Keratinocyte (primary cell): Measurements from ENCODE around the gene MRPL28.

Source experiments
- EZH2 ChIP-seq: IDR thresholded peaks from one replicate; pipeline ENCODE4 v1.6.1; 2012; ENCODE audit warnings: inconsistent platforms, mild to moderate bottlenecking, low read length, moderate library complexity
- TF ChIP-seq, protein P1 (sequence below), 3 experiments: IDR thresholded peaks in 1 of 3; conservative IDR thresholded peaks in 1 of 3; optimal IDR thresholded peaks in 1 of 3; 2 replicates in 2 of 3; 3 replicates in 1 of 3; pipeline versions ENCODE3 to v1.5.1; 2011; ENCODE audit warnings: low read length in 3 of 3, mild to moderate bottlenecking in 3 of 3, moderate library complexity in 2 of 3, control low read depth in 1 of 3, inconsistent platforms in 1 of 3; ENCODE audit not compliant: insufficient read depth in 2 of 3; ENCODE audit errors: extremely low read depth in 1 of 3

DNA sequence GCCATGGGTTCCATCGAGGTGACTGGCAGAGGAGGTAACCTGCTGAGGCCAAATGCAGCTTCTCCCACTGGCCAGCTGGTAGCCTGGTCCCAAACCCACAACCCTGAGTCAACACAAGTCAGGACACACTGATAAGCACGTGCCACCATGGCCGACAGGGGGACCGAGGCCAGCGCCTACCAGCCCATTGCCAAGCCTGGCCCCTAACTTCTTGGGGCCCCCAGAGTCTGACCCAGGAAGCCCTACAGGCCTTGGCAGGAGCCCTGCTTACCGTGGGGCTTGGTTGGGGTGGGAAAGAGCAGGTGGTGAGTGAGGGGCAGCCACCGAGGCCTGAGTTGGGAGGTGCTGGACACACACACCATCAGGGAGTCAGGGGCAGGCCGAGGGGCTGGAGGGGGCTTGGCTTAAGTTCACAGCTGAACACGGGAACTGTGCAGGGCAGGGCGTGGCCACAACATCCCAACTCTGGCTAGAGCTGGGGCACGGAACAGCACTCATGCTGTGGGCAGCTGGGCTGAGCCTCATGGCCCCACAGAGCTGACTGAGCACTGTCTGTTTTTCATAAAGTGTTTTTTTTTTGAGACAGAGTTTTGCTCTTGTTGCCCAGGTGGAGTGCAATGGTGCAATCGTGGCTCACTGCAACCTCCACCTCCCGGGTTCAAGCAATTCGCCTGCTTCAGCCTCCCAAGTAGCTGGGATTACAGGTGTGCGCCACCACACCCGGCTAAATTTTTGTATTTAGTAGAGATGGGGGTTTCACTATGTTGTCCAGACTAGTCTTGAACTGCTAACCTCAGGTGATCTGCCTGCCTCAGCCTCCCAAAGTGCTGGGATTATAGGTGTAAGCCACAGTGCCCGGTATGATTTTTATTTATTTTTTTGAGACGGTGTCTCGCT is 5.5 kb downstream of the MRPL28 start:
- TF ChIP-seq EZH2 = no peak
- TF ChIP-seq, protein P1, sequence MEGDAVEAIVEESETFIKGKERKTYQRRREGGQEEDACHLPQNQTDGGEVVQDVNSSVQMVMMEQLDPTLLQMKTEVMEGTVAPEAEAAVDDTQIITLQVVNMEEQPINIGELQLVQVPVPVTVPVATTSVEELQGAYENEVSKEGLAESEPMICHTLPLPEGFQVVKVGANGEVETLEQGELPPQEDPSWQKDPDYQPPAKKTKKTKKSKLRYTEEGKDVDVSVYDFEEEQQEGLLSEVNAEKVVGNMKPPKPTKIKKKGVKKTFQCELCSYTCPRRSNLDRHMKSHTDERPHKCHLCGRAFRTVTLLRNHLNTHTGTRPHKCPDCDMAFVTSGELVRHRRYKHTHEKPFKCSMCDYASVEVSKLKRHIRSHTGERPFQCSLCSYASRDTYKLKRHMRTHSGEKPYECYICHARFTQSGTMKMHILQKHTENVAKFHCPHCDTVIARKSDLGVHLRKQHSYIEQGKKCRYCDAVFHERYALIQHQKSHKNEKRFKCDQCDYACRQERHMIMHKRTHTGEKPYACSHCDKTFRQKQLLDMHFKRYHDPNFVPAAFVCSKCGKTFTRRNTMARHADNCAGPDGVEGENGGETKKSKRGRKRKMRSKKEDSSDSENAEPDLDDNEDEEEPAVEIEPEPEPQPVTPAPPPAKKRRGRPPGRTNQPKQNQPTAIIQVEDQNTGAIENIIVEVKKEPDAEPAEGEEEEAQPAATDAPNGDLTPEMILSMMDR (optimal IDR thresholded peaks at IDR 0.05 in 1 of 3, IDR thresholded peaks at IDR 0.05 in 1 of 3, conservative IDR thresholded peaks at IDR 0.05 in 1 of 3; ENCODE audit: extremely low read depth in 1 of 3, insufficient read depth in 2 of 3, low read length in 3 of 3) = no peak
